ENCODE data around the gene LHPP. TPM values are rescaled to one million over a fixed set of nuclear protein-coding genes. Genes with fewer than 3 reads are reported as not detected.

Gene LHPP
- total RNA-seq, 1 experiment from 2014 or later: 6.6 TPM

DNA sequence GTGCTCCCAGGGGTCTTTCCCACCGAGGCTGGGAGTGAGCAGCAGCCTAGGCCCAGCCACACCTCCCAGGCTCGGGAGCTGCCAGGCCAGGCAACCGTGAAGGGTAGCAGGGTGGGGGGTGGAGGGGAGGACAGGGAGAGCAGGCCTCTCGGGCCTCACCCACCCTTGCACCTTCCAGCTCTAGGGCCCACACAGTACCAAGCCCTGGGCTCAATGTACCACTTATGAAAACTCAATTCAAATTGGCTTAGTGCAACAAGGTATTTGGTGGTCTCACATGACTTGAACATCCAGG is 155.2 kb downstream of the LHPP start:
- no peak overlapping the region for H3K4me3 ChIP-seq (ENCODE audit: low read length)
- ATAC-seq (no peak), DNase-seq (no peak)
- no peaks in the 10 kb centered on the region for H3K9me3 ChIP-seq (ENCODE audit: low read length)
- H3F3A ChIP-seq (ENCODE audit: low read length, unreplicated experiment): no peaks in the 10 kb centered on the region
- no peak overlapping the region for H2AFZ ChIP-seq (ENCODE audit: low read length)
- CTCF ChIA-PET: no interaction called here
- no peaks in the 10 kb centered on the region for H3K9me2 ChIP-seq (replicated peaks; ENCODE audit: low read length)
- BruUV-seq (replicated peaks): no TSS peak
- H3K9ac ChIP-seq (ENCODE audit: low read length): no peak overlapping the region
- POLR2A ChIA-PET (ENCODE audit: unreplicated experiment): no interaction called here
- intact Hi-C loops (cut with micrococcal nuclease): no loop called here
- H3K27me3 ChIP-seq (ENCODE audit: low read length): no peaks in the 10 kb centered on the region
- H3K79me2 ChIP-seq (ENCODE audit: low read length): no peaks in the 10 kb centered on the region
- TF ChIP-seq, protein P1, sequence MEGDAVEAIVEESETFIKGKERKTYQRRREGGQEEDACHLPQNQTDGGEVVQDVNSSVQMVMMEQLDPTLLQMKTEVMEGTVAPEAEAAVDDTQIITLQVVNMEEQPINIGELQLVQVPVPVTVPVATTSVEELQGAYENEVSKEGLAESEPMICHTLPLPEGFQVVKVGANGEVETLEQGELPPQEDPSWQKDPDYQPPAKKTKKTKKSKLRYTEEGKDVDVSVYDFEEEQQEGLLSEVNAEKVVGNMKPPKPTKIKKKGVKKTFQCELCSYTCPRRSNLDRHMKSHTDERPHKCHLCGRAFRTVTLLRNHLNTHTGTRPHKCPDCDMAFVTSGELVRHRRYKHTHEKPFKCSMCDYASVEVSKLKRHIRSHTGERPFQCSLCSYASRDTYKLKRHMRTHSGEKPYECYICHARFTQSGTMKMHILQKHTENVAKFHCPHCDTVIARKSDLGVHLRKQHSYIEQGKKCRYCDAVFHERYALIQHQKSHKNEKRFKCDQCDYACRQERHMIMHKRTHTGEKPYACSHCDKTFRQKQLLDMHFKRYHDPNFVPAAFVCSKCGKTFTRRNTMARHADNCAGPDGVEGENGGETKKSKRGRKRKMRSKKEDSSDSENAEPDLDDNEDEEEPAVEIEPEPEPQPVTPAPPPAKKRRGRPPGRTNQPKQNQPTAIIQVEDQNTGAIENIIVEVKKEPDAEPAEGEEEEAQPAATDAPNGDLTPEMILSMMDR (conservative IDR thresholded peaks at IDR 0.05; ENCODE audit: low read depth, low read length): no peak
- no peak for TF ChIP-seq EZH2 (IDR thresholded peaks at IDR 0.05; ENCODE audit: low read length, unreplicated experiment)
- TF ChIP-seq EZH2phosphoT487 (IDR thresholded peaks at IDR 0.05; ENCODE audit: borderline replicate concordance, low read length): no peak
- H3K4me1 ChIP-seq (ENCODE audit: insufficient read depth, low read length): no peaks in the 10 kb centered on the region
- H4K20me1 ChIP-seq (ENCODE audit: low read length): no peaks in the 10 kb centered on the region
- no peak overlapping the region for H3K27ac ChIP-seq (ENCODE audit: low read length)
- H3K4me2 ChIP-seq (ENCODE audit: low read length): no peak overlapping the region
- H3K36me3 ChIP-seq (ENCODE audit: low read depth, low read length): no peaks in the 10 kb centered on the region

DNA sequence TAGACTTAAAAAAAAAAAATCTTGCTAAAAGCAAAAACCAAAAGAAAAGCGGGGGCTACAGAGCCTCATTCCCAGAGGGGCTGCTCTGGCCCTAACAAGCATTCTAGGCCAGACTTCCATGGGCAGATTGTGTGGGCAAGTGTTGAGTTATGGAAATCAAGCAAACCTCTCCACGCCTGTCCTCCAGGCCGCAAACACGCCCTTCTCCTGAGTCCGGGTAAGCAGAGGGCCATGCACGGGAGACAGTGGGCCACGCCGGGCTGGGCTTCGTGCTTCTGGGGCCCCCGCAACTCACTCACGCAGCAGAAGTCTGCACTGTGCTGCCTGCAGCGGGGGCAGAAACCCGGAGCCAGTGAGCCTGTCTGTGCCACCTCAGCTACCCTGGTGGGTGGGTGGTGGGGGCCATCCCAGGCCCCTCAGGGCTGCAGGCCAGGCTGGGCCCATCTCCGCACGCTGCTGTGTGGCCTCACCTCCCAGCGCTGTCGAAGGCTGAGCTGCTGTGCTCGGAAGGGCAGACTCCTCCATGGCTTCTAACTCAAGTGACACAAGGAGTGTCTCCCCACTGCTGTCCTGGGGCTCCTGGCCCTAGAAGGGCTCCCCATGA is 156.9 kb downstream of the LHPP start:
- DNase-seq (no peak), ATAC-seq (no peak)
- no peak overlapping the region for H2AFZ ChIP-seq (ENCODE audit: low read length)
- H3K9ac ChIP-seq (ENCODE audit: low read length): no peak overlapping the region
- no peaks in the 10 kb centered on the region for H3K27me3 ChIP-seq (ENCODE audit: low read length)
- H3K4me3 ChIP-seq (ENCODE audit: low read length): no peak overlapping the region
- intact Hi-C loops (cut with micrococcal nuclease): no loop called here
- no peaks in the 10 kb centered on the region for H3F3A ChIP-seq (ENCODE audit: low read length, unreplicated experiment)
- TF ChIP-seq, protein P1 (conservative IDR thresholded peaks at IDR 0.05; ENCODE audit: low read depth, low read length): no peak
- no peak for TF ChIP-seq EZH2 (IDR thresholded peaks at IDR 0.05; ENCODE audit: low read length, unreplicated experiment)
- H4K20me1 ChIP-seq (ENCODE audit: low read length): no peaks in the 10 kb centered on the region
- H3K4me1 ChIP-seq (ENCODE audit: insufficient read depth, low read length): no peaks in the 10 kb centered on the region
- H3K9me3 ChIP-seq (ENCODE audit: low read length): no peaks in the 10 kb centered on the region
- no peaks in the 10 kb centered on the region for H3K9me2 ChIP-seq (replicated peaks; ENCODE audit: low read length)
- no peaks in the 10 kb centered on the region for H3K36me3 ChIP-seq (ENCODE audit: low read depth, low read length)
- CTCF ChIA-PET: no interaction called here
- BruUV-seq (replicated peaks): no TSS peak
- POLR2A ChIA-PET (ENCODE audit: unreplicated experiment): no interaction called here
- H3K4me2 ChIP-seq (ENCODE audit: low read length): no peak overlapping the region
- H3K79me2 ChIP-seq (ENCODE audit: low read length): no peaks in the 10 kb centered on the region
- no peak overlapping the region for H3K27ac ChIP-seq (ENCODE audit: low read length)

DNA sequence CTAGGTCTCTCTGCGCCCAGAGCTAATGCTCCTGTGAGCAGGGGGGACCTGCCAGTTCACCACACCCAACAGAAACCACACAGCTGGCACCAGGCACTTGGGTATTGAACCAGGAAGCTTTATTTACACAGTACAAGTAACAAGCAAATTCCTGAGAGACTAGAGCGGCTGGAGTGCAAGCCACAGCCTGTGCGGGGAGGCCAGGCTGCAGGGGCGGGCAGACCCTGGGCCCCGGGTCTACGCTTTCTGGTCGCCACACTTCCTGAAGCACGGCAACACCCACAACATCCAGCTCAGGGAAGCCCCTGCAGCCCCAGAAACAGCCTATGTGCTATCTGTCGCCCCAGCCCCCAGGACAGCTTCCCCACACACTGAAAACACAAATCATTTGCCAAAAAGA is 157.6 kb downstream of the LHPP start:
- Histone ChIP-seq H3K9me2 (replicated peaks; ENCODE audit: low read length) (no peaks in the 10 kb centered on the region), H3K4me1 (ENCODE audit: insufficient read depth, low read length) (no peaks in the 10 kb centered on the region), H3K4me3 (ENCODE audit: low read length) (no peak overlapping the region), H3K9me3 (ENCODE audit: low read length) (no peaks in the 10 kb centered on the region), H3K27ac (ENCODE audit: low read length) (no peak overlapping the region), H3K4me2 (ENCODE audit: low read length) (no peak overlapping the region), H3K27me3 (ENCODE audit: low read length) (no peaks in the 10 kb centered on the region), H2AFZ (ENCODE audit: low read length) (no peak overlapping the region), H3K79me2 (ENCODE audit: low read length) (no peaks in the 10 kb centered on the region), H3K9ac (ENCODE audit: low read length) (no peak overlapping the region), H3F3A (ENCODE audit: low read length, unreplicated experiment) (no peaks in the 10 kb centered on the region), H4K20me1 (ENCODE audit: low read length) (no peaks in the 10 kb centered on the region), H3K36me3 (ENCODE audit: low read depth, low read length) (no peaks in the 10 kb centered on the region)
- ATAC-seq: peak; percentile 67
- DNase-seq: no peak
- intact Hi-C loops (cut with micrococcal nuclease): no loop called here
- POLR2A ChIA-PET (ENCODE audit: unreplicated experiment): interaction anchor here (0.7 kb wide), 1 partner anchor 10 kb away, joined by 6 read pairs; no protein-coding TSS in a partner anchor
- TF ChIP-seq EZH2phosphoT487 (IDR thresholded peaks at IDR 0.05; ENCODE audit: borderline replicate concordance, low read length): no peak
- TF ChIP-seq EZH2 (IDR thresholded peaks at IDR 0.05; ENCODE audit: low read length, unreplicated experiment): no peak
- TF ChIP-seq, protein P1 (conservative IDR thresholded peaks at IDR 0.05; ENCODE audit: low read depth, low read length): no peak
- CTCF ChIA-PET: no interaction called here
- no TSS peak for BruUV-seq (replicated peaks)
